ENCODE measurements around the gene SPPL3.

The SPPL3 gene

DNA sequence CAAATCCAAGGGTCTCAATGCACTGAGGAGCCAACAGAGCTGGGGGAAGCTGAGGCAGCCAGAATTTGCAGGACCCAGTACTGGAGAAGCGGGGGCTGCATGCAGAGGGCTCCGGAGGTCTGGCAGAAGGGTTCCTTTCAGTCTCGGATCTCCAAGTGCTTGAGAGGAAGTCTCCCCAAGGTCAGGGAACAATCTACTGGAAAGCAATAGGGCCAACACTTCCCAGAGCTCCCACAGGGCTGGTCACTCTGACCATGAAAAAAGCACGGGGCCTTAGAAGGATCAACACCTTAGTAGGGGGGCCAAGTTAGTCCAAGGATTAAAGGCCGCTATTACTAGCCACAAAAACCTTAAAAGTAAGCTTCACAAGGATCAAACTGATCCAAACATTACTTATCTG, 31.7 kb downstream of the SPPL3 start:
- DNase-seq: no peak

DNA sequence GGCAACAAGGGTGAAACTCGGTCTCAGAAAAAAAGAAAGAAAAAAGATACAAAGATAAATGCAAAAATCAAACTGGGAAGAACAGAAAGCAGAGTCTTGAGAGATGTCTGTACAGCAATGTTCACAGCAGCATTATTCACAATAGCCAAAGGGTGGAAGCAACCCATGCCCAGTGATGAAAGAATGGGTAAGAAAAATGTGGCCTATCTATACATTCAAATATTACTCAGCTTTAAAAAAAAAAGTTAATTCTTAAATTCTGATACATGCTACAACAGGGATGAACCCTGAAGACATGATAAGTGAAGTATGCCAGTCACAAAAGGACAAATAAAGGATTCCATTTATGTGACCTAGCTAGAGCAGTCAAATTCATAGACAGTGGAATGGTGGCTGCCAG, 33.7 kb downstream of the SPPL3 start:
- DNase-seq: no peak

DNA sequence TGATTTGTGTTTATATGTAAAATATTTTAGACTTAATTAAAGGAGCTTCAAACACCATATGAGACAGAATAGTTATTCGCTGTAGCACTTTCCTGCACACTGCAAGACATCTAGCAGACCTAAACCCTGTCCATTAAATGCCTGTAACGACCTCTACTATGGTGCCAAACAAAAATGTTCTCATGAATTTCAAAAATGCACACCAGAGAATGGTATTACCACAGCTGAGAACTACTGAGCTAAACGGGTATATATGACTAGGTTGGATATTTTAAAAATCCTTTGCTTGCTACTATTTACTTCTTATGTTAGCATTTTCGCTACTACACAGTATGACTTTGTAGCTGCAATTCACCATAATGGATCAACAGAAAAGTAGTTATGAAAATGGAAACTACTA, 34.8 kb downstream of the SPPL3 start:
- DNase-seq: no peak

DNA sequence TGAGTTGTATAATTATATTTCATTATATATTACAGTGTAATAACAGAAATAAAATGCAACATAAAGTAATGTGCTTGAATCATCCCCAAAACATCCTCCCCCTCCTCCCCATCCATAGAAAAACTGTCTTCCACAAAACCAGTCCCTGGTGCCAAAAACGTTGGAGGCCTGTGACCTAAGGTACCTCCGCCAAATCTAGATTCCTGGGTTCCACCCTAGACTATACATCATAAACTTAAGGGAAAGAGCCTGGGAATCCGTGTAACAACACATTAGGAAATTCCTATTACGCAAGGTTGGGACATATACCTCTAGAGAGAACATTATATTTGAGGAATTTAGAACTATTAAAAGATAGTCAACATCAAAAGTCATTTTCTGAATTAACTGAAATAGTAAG, 38.0 kb downstream of the SPPL3 start:
- no peak for DNase-seq

DNA sequence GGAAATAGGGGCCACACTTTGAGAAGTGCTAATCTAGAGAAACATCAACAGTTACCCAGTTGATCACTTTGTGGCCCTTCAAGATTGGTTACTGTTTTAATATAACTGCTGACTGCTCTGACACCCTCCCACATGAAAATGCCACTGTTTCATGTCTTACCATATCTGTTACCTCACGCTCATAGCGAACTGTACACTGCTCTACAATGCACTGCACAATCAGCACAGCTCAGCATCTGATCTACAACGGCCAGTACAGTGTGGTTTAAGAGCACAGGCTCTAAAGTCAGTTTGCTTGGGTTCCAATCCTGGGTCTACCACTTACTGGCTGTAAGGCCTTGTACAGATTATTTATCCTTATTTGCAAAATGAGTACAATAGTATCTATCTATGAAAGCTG, 39.1 kb downstream of the SPPL3 start:
- peak; percentile 56 for DNase-seq

DNA sequence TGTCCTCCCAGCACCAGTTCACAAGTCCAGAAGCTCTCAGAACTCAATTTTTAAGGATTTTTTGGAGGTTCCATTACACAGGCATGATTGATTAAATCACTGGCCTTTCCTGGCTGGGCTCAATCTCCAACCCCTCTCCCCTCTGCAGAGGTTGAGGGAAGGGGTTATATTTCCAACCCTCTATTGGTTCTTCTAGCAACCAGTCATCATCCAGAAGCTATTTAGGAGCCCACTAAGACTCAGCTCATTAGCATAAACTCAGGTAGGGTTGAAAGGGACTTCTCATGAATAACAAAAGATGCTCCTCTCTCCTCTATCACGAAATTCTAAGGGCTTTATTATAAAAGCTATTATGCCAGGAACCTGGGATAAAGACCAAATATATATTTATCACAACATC, 41.5 kb downstream of the SPPL3 start:
- DNase-seq: no peak

DNA sequence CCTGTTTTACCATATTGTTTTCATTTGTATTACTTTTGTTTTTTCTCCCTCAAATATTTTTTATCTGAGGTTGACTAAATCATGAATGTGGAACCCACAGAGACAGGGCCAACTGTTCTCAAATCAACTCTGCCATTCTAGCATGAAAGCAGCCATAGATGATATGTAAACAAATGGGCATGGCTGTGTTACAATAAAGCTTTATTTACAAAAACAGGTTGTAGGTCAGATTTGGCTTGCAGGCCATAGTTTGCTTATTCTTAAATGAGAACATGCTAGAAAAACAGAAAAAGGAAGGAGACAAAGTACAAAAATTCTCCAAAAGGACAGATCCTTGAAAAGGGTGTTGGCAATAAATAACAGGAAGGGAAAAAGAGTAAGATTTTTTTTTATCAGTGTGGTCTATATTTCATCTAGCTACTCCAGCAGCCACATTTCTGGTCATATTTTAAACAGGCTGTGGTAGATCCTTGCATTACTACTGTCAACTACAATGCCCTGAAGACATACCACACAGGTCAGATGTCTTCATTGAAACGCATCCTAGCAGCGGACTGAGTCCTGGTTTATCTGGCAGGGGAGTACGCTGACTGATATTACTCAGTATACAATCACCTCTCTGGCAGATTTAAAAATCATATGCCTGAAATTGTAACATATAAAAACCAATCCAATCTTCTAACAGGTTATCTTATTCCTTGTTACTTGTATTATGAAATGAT, 42.9 kb downstream of the SPPL3 start:
- no peak for DNase-seq

DNA sequence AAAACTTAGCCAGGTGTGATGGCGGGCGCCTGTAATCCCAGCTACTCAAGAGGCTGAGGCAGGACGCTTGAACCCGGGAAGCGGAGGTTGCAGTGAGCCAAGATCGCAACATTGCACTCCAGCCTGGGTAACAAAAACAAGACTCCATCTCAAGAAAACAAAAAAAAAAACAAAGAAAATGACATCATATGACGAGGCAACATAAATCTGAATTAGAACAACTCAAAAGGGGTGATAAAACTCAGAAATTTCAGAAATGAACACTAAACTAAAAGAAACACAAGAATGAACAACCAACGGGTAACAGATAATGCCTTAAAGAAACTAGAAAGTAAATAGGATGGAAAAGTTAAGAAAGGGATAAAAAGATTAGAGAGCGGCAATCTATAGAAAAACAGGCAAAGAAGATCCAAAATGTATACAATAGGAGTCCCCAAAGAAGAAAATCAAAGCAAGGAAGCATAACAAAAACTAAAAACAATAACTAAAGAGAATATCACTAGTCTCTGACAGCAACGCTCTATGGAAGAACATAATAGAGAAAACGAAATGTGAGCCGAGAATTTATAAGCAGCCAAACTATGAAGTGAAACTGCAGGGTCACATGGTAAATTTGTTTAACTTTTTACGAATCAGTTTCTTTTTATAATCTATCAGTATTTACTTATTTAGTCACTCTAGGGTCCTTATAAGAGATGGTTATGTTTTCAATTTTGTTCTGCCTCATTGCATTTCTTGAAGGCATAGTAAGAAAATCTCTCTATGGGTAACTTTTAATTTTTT, 45.7 kb downstream of the SPPL3 start:
- DNase-seq: no peak

DNA sequence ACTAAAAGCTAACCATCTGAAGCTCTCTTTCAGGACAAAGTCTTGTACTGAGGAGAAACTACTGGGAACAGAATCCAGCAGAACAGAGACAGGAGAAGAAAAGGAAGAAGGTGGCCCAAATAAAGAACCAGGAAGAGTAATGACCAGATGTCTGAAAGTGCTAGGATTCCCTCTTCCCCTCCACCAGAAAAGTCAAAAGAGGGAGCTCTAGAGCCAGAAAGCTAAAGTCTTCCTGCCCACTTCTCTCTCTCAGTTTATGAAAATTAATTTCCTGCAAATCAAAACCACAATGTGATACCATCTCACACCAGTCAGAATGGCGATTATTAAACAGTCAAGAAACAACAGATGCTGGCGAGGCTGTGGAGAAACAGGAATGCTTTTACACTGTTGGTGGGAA, 47.2 kb downstream of the SPPL3 start:
- DNase-seq: peak; percentile 77

DNA sequence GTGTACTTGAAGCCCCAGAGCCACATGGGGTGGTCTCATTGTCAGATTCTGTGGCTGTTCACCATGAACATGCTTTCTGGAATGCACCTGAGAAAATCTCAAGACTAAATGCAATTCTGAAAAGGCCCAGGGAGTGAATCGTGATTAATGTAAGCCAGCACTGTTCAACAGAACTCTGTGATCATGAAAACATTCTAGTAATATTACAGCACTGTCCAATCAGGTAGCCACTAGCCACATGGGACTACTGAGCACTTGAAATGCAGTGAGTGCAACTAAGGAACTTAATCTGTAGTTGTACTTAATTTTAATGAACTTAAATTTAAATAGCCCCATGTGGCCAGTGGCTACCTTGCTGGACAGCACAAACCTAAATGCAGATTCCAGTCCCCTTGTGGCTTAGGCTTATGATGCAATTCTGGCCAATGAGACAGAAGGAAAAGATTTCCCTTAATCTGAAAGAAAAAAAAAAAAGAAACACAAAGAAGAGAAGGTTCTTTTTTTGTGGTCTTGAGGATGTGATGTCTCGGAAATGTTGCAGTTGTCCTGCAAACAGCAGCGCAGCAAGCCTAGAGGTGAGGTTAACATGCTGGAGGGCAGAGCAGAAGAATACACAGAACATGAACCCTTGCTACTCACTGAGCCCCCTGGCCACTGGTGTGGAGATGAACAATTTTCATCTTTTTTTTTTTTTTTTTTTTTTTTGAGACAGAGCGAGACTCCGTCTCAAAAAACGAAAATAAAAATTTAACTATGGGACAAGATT, 48.2 kb downstream of the SPPL3 start:
- no peak for DNase-seq

DNA sequence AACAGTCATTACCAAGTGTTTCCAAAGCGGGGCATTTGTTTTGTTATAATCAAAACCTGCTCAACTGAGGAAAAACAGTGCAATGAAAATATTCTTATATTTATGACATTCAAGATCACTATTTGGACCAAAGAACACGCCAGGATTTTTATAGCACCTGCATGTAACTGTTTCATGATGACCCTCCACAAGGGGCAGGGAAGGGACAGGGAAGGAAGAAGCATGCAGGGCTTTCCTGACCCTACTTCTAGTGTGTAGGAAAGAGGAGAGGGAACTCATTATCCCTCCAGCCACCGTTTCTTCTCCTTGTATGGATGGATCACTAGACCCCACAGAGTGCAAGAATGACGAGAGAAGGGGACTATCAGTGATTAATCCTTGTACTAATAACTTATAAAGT, 49.4 kb downstream of the SPPL3 start:
- DNase-seq: no peak

DNA sequence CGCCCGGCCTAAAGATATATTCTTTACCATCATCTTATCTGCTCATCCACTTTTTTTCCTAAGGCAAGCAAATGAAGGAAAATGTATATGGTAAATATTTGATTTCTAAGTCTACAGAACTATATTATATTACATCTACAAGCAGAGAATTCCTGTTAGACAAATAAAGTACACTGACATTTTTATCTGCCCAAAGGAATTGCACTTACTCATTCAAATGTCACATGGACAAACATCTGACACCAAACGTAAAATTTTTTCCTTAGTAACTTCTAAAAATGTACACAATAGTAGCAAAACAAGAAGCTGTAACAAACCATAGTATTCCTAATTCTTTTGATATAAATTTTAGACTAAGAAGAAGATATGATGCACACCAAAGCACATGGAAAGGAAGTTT, 51.0 kb downstream of the SPPL3 start:
- no peak for DNase-seq

DNA sequence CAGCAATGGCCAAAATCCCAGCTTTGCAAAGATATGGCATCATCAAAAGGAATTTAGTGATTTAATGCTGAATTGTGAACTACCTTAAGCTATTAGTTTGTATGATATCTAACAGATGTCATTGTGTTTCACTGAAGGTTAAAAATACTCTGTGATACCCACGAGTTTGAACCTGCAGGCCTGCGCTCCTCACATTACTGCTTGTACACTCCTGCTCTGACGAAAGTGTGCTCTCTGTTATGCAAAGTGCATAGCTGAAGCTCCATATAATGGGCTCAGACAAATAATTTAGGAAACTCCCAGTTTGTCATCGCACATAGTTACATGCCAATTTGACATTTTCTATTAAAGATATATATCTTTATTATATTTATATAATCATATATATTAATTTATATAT, 52.2 kb downstream of the SPPL3 start:
- no peak for DNase-seq

DNA sequence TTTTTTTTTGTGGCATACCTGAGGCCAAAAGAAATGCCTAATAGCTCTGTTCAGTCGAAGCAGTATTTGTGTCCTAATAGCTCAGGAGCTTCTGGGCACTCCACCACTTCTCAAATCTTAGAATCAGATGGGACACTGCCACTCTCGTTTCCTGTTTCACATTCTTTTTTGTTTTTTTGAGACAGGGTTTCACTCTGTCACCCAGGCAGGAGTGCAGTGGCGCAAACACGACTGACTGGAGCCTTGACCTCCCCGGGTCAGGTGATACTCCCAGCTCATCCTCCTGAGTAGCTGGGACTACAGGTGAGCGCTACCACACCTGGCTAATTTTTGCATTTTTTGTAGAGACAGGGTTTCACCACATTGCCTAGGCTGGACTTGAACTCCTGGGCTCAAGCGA, 52.7 kb downstream of the SPPL3 start:
- no peak for DNase-seq

DNA sequence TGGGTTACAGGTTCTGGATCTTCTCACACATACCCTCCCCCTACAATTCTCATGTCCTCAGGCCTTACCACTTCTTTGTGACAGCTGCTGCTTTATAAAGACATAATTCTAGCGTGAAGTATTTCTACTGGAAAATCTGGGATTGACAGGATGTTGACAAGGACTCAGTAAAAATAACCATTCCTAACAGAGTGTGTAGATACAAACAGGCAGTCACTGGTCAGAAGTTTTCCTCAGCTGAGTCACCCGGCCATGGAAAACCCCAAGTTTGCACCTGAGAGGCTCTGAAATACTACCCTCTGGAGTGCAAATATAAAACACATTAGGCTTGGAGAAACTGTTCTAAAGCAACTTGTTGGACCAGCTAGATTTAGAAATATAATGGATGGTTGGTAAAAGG, 54.4 kb downstream of the SPPL3 start:
- DNase-seq: no peak

DNA sequence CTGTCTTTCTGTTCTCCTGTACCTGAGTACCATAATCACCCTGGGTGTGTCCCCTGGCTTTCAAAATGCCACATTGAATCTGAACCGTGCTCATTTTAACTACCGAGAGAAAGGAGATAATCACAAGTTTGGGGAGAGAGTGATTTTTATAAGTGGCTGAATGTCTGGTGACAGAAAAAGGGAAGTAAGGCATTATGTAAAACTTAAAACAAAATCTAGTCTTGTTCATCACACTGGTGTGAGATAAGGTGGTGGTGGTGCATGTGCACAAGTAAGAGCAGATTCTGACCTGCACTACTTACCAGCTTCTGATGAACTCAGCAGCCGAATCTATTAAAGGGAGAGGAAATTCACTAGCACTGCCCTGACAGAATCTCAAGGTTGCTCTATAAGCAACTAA, 56.3 kb downstream of the SPPL3 start:
- DNase-seq: peak; percentile 84

DNA sequence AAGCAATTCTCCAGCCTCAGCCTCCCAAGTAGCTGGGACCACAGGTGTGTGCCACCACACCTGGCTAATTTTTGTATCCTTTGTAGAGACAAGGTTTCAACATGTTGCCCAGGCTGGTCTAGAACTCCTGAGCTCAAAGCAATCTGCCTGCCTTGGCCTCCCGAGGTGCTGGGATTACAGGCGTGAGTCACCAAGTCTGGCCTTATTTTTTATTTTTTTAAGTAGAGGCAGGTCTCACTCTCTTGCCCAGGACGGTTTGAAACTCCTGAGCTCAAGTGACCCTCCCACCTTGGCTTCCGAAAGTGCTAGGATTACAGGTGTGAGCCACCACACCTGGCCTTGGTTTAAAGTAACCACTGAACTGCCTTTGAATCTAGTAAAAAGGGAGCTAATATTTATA, 56.8 kb downstream of the SPPL3 start:
- no peak for DNase-seq

DNA sequence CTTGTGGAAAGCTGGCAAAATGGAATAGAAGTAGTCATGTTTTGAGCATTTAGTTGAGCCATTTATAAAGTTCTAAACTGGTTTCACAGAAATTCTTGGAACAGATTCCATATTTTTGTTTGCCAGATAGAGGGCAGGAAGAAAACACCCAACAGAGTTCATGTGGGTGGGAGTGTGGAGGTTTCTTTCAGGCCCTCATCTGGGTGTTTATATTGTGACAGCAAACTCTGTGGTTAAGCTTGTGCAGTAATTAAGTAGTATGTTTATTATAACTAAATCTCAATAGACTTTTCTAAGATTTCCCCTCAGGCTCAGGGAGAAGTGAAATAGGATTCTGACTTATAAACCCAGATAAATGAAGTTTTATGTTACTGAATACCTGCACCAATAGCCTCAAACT, 57.4 kb downstream of the SPPL3 start:
- DNase-seq: no peak

DNA sequence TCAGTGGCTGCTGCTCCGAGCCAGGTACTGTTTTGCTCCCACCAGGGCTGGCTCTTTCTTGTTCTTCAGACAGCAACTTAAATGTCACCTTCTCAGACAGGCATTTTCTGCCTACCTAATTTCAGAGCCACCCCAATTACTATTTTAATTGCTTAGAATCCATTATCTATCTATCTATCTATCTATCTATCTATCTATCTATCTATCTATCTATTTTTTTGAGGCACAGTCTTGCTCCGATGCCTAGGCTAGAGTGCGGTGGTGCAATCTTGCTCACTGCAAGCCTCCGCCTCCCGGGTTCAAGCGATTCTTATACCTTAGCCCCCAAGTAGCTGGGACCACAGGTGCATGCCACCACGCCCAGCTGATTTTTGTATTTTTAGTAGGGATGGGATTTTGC, 58.5 kb downstream of the SPPL3 start:
- no peak for DNase-seq

DNA sequence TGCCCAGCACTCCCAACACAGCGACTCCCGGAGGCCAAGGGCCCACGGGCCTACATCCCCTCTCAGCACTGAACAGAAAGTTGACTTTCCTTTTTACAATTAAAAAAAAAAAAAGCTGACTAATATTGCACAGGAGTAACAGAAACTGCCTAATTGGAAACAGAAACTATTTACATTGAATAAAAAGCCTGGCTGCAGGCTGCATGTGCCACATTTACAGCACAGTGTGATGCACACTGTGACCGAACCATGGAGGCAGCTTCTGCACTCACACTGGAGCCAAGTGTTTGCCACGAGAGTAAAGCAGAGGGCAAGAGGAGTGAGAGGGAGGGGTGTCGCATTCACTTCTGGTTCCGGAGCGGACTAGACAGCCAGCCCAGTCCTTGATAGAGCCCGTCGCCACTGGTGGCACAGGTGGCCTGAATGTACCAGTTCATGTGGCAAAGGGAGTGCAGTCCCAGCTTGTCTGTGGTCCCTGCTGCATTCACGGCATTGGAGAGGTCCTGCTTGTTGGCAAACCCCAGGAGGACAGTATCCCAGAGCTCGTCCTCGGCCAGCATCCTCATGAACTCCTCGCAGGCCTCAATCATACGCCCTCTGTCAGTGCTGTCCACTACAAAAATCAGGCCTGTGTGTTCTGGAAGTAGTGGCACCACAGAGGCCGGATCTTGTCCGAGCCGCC, 59.2 kb downstream of the SPPL3 start:
- no peak for DNase-seq

DNA sequence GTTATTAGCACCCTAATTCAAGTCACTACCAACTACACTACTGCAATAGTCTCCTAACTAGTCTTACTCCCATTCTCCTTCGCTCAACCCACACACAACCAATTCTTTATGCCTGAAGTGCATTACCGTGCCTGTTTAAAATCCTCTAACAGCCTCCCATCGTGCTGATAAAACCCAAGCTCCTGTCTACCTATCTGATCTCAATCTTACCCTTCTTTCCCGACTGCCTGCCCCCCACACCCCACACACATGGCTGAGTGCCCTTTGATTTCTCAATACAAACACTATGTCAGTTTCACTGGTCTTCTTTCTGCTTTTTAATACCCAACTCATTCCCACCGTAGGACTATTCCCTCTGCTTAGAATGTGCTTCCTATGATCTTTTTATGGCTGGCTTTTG, 59.9 kb downstream of the SPPL3 start:
- DNase-seq: no peak

DNA sequence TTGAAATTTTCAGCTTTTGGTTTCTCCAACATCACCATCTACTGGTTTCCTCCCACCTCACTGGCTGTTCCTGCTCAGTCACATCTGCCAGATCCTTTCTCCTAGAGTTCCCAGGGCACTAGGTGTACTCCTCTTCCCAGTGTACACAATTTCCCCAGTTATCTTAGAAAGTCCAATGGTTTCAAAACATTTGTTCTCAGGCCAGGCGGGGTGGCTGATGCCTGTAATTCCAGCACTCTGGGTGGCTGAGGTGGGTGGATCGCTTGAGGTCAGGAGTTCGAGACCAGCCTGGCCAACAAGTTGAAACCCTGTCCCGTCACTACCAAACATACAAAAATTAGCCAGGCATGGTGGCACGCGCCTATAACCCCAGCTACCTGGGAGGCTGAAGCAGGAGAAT, 60.7 kb downstream of the SPPL3 start:
- DNase-seq: no peak

DNA sequence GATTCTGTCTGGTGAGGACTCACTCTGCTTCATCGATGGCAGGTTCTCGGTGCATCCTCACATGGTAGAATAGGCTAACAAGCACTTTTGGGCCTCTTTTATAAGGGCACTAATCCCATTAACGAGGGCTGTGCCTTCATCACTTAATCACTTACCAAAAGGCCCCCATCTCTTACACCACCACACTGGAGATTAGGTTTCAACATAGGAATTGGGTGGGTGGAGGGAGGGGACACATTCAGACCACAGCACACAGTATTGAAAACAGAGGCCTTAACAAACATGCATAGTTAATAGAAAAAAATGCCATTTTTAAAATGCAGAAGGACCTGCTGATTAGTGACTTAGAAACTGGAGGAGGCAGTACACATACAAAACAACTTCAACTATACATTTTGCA, 61.6 kb downstream of the SPPL3 start:
- no peak for DNase-seq

DNA sequence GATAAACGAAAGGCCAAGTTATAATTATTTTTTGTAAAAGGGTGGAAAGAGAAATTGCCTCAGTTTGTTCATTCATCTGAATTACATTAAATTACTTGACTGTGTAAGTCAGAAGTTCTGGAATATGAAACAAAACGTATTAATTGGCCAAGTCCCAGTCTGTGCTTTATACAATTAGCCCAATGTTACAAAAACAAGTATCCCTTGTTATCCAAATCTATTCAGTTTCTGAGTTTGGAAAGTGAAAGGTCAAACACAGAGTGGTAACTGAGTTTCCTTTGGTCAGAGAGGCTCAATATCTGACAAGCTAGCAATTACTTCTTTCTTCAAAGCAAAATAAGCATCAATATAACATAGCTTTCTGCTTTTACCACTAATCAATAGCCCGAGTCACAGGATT, 62.6 kb downstream of the SPPL3 start:
- DNase-seq: no peak
